SK-N-SH (cell line): ENCODE data around the gene DLX4. TPM values are rescaled to one million over a fixed set of nuclear protein-coding genes. Genes with fewer than 3 reads are reported as not detected.

Source experiments
- CTCF ChIA-PET: fragments of 300-600, 350-600 bp; formaldehyde crosslinking; extraction: SDS; loops from one replicate; lab custom pipeline; 2021; lab: Yijun Ruan, JAX
- POLR2A ChIA-PET: fragments of 350-600 bp; sonication (Branson Sonifier 250); formaldehyde crosslinking; extraction: SDS; loops from one replicate; lab custom pipeline; 2020; ENCODE audit warnings: antibody characterized with exemption, inconsistent platforms; lab: Yijun Ruan, JAX
- DNase-seq: peaks from one replicate; pipeline ENCODE4 v3.0.0; 2012
- H2AFZ ChIP-seq: fragments of 200-600 bp; sonication (generic); 2 replicates; pipeline ENCODE4 v1.8.1; 2016; ENCODE audit warnings: antibody characterized with exemption, mild to moderate bottlenecking, low read depth
- H3F3A ChIP-seq: fragments of 200-600 bp; sonication (generic); replicated peaks from 2 replicates; pipeline ENCODE3; 2016; ENCODE audit warnings: antibody characterized with exemption, mild to moderate bottlenecking; ENCODE audit not compliant: insufficient read depth
- H3K27ac ChIP-seq, 2 experiments: fragments of 200-500 bp in 1 of 2; fragments of 200-600 bp in 1 of 2; sonication (Bioruptor generic) in 1 of 2; sonication (generic), shearing (Covaris generic) in 1 of 2; 2 replicates each; pipeline versions ENCODE4 v1.5.1 to v1.6.1; 2014 to 2016; ENCODE audit warnings: low read depth in 2 of 2, inconsistent platforms in 1 of 2, low read length in 1 of 2, mild to moderate bottlenecking in 1 of 2, mixed read lengths in 1 of 2
- H3K27me3 ChIP-seq: fragments of 200-600 bp; sonication (generic), shearing (Covaris generic); 2 replicates; pipeline ENCODE4 v1.6.1; 2016; ENCODE audit warnings: mixed run types; ENCODE audit not compliant: insufficient read depth
- H3K36me3 ChIP-seq, 2 experiments: fragments of 200-500 bp in 1 of 2; fragments of 200-600 bp in 1 of 2; sonication (Bioruptor generic) in 1 of 2; sonication (generic) in 1 of 2; replicated peaks in 1 of 2; 2 replicates each; pipeline versions ENCODE3 to v1.5.1; 2014 to 2016; ENCODE audit warnings: low read length in 1 of 2, mild to moderate bottlenecking in 1 of 2; ENCODE audit not compliant: insufficient read depth in 2 of 2, control insufficient read depth in 1 of 2
- H3K4me1 ChIP-seq, 2 experiments: fragments of 200-500 bp in 1 of 2; fragments of 200-600 bp in 1 of 2; sonication (Bioruptor generic) in 1 of 2; sonication (generic), shearing (Covaris generic) in 1 of 2; 2 replicates each; pipeline versions ENCODE4 v1.5.1 to v1.6.1; 2014 to 2016; ENCODE audit warnings: low read depth in 1 of 2, low read length in 1 of 2, mixed run types in 1 of 2; ENCODE audit not compliant: insufficient read depth in 2 of 2, control insufficient read depth in 1 of 2
- H3K4me2 ChIP-seq: fragments of 200-600 bp; sonication (generic), shearing (Covaris generic); 2 replicates; pipeline ENCODE4 v1.6.1; 2017; ENCODE audit warnings: mixed run types
- H3K4me3 ChIP-seq, 2 experiments: fragments of 200-500 bp in 1 of 2; fragments of 200-600 bp in 1 of 2; sonication (Bioruptor generic) in 1 of 2; sonication (generic), shearing (Covaris generic) in 1 of 2; 2 replicates each; pipeline versions ENCODE4 v1.5.1 to v1.8.1; 2014 to 2016; ENCODE audit warnings: low read depth in 2 of 2, inconsistent platforms in 1 of 2, low read length in 1 of 2, mild to moderate bottlenecking in 1 of 2, mixed read lengths in 1 of 2, moderate library complexity in 1 of 2
- H3K79me2 ChIP-seq: fragments of 200-600 bp; sonication (generic); 2 replicates; pipeline ENCODE4 v1.8.1; 2017; ENCODE audit warnings: mild to moderate bottlenecking; ENCODE audit not compliant: insufficient read depth
- H3K9ac ChIP-seq: fragments of 200-600 bp; sonication (generic); 2 replicates; pipeline ENCODE4 v1.6.1; 2017; ENCODE audit warnings: mixed run types
- H3K9me2 ChIP-seq: fragments of 200-600 bp; sonication (generic); 2 replicates; pipeline ENCODE4 v1.6.1; 2017; ENCODE audit warnings: mixed run types
- H3K9me3 ChIP-seq: fragments of 200-600 bp; sonication (generic); 2 replicates; pipeline ENCODE4 v1.6.1; 2017; ENCODE audit warnings: mixed run types, mild to moderate bottlenecking, moderate library complexity
- H4K20me1 ChIP-seq: fragments of 200-600 bp; sonication (generic); 2 replicates; pipeline ENCODE4 v1.6.1; 2017; ENCODE audit warnings: mild to moderate bottlenecking, mixed run types; ENCODE audit not compliant: insufficient read depth
- ELF1 ChIP-seq: IDR thresholded peaks from 2 replicates; pipeline ENCODE4 v1.4.0; 2012
- EP300 ChIP-seq, 2 experiments: IDR thresholded peaks; 2 replicates each; pipeline versions ENCODE4 v1.4.0 to v1.6.1; 2012; ENCODE audit warnings: borderline replicate concordance in 1 of 2, low read depth in 1 of 2, low read length in 1 of 2
- FOXJ3 ChIP-seq: sonication (generic); formaldehyde crosslinking; IDR thresholded peaks from 2 replicates; pipeline ENCODE4 v1.5.1; 2020; ENCODE audit warnings: mild to moderate bottlenecking, missing genetic modification reagents
- GABPA ChIP-seq: IDR thresholded peaks from 2 replicates; pipeline ENCODE4 v1.4.0; 2012; ENCODE audit warnings: low read depth, mild to moderate bottlenecking
- GATA2 ChIP-seq: sonication (generic); formaldehyde crosslinking; IDR thresholded peaks from 2 replicates; pipeline ENCODE4 v1.5.0; 2020; ENCODE audit warnings: mild to moderate bottlenecking, missing genetic modification reagents
- IRF3 ChIP-seq: fragments of 150-350 bp; IDR thresholded peaks from 2 replicates; pipeline ENCODE4 v1.6.1; 2016; ENCODE audit warnings: mild to moderate bottlenecking, low read depth, low read length
- JUND ChIP-seq: IDR thresholded peaks from 2 replicates; pipeline ENCODE4 v1.4.0; 2012
- MXI1 ChIP-seq: IDR thresholded peaks from 2 replicates; pipeline ENCODE4 v1.6.1; 2012; ENCODE audit warnings: mild to moderate bottlenecking, low read depth, low read length, improper control_type of control experiment
- NRF1 ChIP-seq: IDR thresholded peaks from 2 replicates; pipeline ENCODE4 v1.6.1; 2012; ENCODE audit warnings: low read depth, mild to moderate bottlenecking, low read length
- PBX3 ChIP-seq: IDR thresholded peaks from 2 replicates; pipeline ENCODE4; 2012
- RCOR1 ChIP-seq: fragments of 150-350 bp; IDR thresholded peaks from 2 replicates; pipeline ENCODE4 v1.6.1; 2017; ENCODE audit warnings: antibody characterized with exemption, low read length
- RFX5 ChIP-seq: IDR thresholded peaks from 2 replicates; pipeline ENCODE4 v1.6.1; 2012; ENCODE audit warnings: mild to moderate bottlenecking, improper control_type of control experiment, low read length
- RXRA ChIP-seq: IDR thresholded peaks from 2 replicates; pipeline ENCODE4 v1.4.0; 2012; ENCODE audit warnings: low read depth, mild to moderate bottlenecking, borderline replicate concordance
- SIN3A ChIP-seq: IDR thresholded peaks from 2 replicates; pipeline ENCODE4 v1.6.1; 2012; ENCODE audit warnings: low read depth, mild to moderate bottlenecking, low read length, moderate library complexity, borderline replicate concordance
- TEAD4 ChIP-seq: IDR thresholded peaks from 2 replicates; pipeline ENCODE4 v1.4.0; 2012; ENCODE audit warnings: mild to moderate bottlenecking, borderline replicate concordance; ENCODE audit not compliant: insufficient read depth
- USF1 ChIP-seq: IDR thresholded peaks from 2 replicates; pipeline ENCODE4 v1.4.0; 2012; ENCODE audit warnings: low read depth, borderline replicate concordance
- ZBTB33 ChIP-seq: IDR thresholded peaks from 2 replicates; pipeline ENCODE4 v1.4.0; 2012; ENCODE audit warnings: low read depth, borderline replicate concordance
- WGBS: methylation state at CpG from one replicate; pipeline ENCODE4 v1.1.6; 2017; ENCODE audit warnings: low lambda C conversion rate; 5-methylcytosine and 5-hydroxymethylcytosine counted together
- polyA plus RNA-seq, 3 experiments: library from polyadenylated mRNA; depleted of rRNA; stranded (reverse); fragments of >200 nt; gene quantifications; 2 replicates each; pipeline ENCODE4 v1.2.3, GENCODE V29; 2012

DLX4 gene
- polyA plus RNA-seq, 1 of the 3 experiments (the other 2 are of a cell fraction): 0.10 TPM

- 53% methylated on average over 5 of the region's 5 CpGs for WGBS
- no peak overlapping the region for H3K9ac ChIP-seq
- H2AFZ ChIP-seq: no peak overlapping the region
- H3K36me3 ChIP-seq: no peaks in the 10 kb centered on the region
- ChIA-PET POLR2A (no interaction called here), CTCF (interaction anchor here (0.8 to 55.0 kb wide), 5 partner anchors 10 to 373 kb away, joined by 3 to 1225 read pairs (median 3); partner anchors contain the start of gene DLX3)
- no peaks in the 10 kb centered on the region for H3F3A ChIP-seq
- H3K27ac ChIP-seq: no peak overlapping the region
- H3K4me3 ChIP-seq: no peak overlapping the region
- peaks cover 95% of the 10 kb centered on the region for H3K27me3 ChIP-seq
- DNase-seq: no peak
- no peaks in the 10 kb centered on the region for H3K79me2 ChIP-seq
- no peaks in the 10 kb centered on the region for H3K9me3 ChIP-seq
- TF ChIP-seq PBX3: no peak
- no peak for TF ChIP-seq FOXJ3
- TF ChIP-seq TEAD4: no peak
- no peak for TF ChIP-seq EP300 (IDR thresholded peaks at IDR 0.05; ENCODE audit: borderline replicate concordance in 1 of 2, low read depth in 1 of 2, low read length in 1 of 2)
- TF ChIP-seq IRF3: no peak
- no peak for TF ChIP-seq RCOR1
- no peak for TF ChIP-seq RXRA
- TF ChIP-seq NRF1: no peak
- no peak for TF ChIP-seq ELF1
- no peak for TF ChIP-seq USF1
- no peak for TF ChIP-seq MXI1
- TF ChIP-seq GABPA: no peak
- TF ChIP-seq ZBTB33: no peak
- no peak for TF ChIP-seq SIN3A
- no peak for TF ChIP-seq JUND
- no peak for TF ChIP-seq RFX5
- no peak for TF ChIP-seq GATA2 (CRISPR knock-in tag)
- no peaks in the 10 kb centered on the region for H3K4me1 ChIP-seq
- no peak overlapping the region for H3K4me2 ChIP-seq
- no peaks in the 10 kb centered on the region for H3K9me2 ChIP-seq
- no peaks in the 10 kb centered on the region for H4K20me1 ChIP-seq
Observed at GRCh38 chr17:49942947-49943346, 26.0 kb upstream of the DLX4 start.
